PC-9 (cell line): Measurements from ENCODE around the gene STAP2. TPM values are rescaled to one million over a fixed set of nuclear protein-coding genes. Genes with fewer than 3 reads are reported as not detected.
A peak's percentile ranks its signal among the peaks of the same experiment; 100 is the strongest.

Experiments
- BruUV-seq: library from RNA; stranded (reverse); fragments of 400-500 nt; replicated peaks from 2 replicates; lab custom pipeline; 2021; lab: Mats Ljungman, UMichigan
- CTCF ChIA-PET: fragments of 300-600 bp; sonication (Branson Sonifier 250); formaldehyde crosslinking; loops from one replicate; lab custom pipeline; 2022; ENCODE audit warnings: antibody characterized with exemption; lab: Charles Lee
- POLR2A ChIA-PET: fragments of 300-600 bp; sonication (Branson Sonifier 250); formaldehyde crosslinking; loops from one replicate; lab custom pipeline; 2022; ENCODE audit warnings: antibody characterized with exemption; ENCODE audit not compliant: unreplicated experiment; lab: Charles Lee
- DNase-seq, 2 experiments: peaks; one replicate each; pipeline versions ENCODE4 v3.0.0 to v3.0.0-alpha.2; 2015 to 2022; ENCODE audit warnings: mixed read lengths in 1 of 2
- H2AFZ ChIP-seq: fragments of 200-600 bp; sonication (generic); 2 replicates; pipeline ENCODE4 v1.8.1; 2017; ENCODE audit warnings: antibody characterized with exemption
- H3F3A ChIP-seq: fragments of 200-600 bp; sonication (generic); 2 replicates; pipeline ENCODE4 v1.8.1; 2017; ENCODE audit warnings: antibody characterized with exemption, mild to moderate bottlenecking, low read depth; ENCODE audit not compliant: insufficient read depth
- H3K27ac ChIP-seq: fragments of 200-600 bp; sonication (generic); 2 replicates; pipeline ENCODE4 v1.6.1; 2016; ENCODE audit warnings: mixed run types
- H3K27me3 ChIP-seq: fragments of 200-600 bp; sonication (generic); 2 replicates; pipeline ENCODE4 v1.6.1; 2016; ENCODE audit warnings: low read depth, mixed run types; ENCODE audit not compliant: insufficient read depth
- H3K36me3 ChIP-seq: fragments of 200-600 bp; sonication (generic); 2 replicates; pipeline ENCODE4 v1.6.1; 2016; ENCODE audit warnings: low read depth, mixed run types
- H3K4me1 ChIP-seq: fragments of 200-600 bp; sonication (generic); replicated peaks from 2 replicates; pipeline ENCODE4 v1.6.1; 2016; ENCODE audit warnings: mixed run types; ENCODE audit not compliant: insufficient read depth
- H3K4me2 ChIP-seq: fragments of 200-600 bp; sonication (generic); 2 replicates; pipeline ENCODE4 v1.6.1; 2017; ENCODE audit warnings: mixed run types
- H3K4me3 ChIP-seq: fragments of 200-600 bp; sonication (generic); 2 replicates; pipeline ENCODE4 v1.6.1; 2016; ENCODE audit warnings: mixed run types
- H3K79me2 ChIP-seq: fragments of 200-600 bp; sonication (generic); 2 replicates; pipeline ENCODE4 v1.6.1; 2017; ENCODE audit warnings: low read depth, mixed run types
- H3K9me2 ChIP-seq: fragments of 200-600 bp; sonication (generic); 2 replicates; pipeline ENCODE4 v1.8.1; 2017; ENCODE audit warnings: mild to moderate bottlenecking; ENCODE audit not compliant: insufficient read depth
- H3K9me3 ChIP-seq: fragments of 200-600 bp; sonication (generic); 2 replicates; pipeline ENCODE4 v1.8.1; 2016; ENCODE audit warnings: low read depth; ENCODE audit not compliant: insufficient read depth
- H4K20me1 ChIP-seq: fragments of 200-600 bp; sonication (generic); 2 replicates; pipeline ENCODE4 v1.8.1; 2017; ENCODE audit not compliant: insufficient read depth
- CTCF ChIP-seq: fragments of 200-600 bp; sonication (generic); conservative IDR thresholded peaks from 2 replicates; pipeline ENCODE4 v1.6.1; 2017; ENCODE audit warnings: mixed run types, antibody characterized with exemption, mild to moderate bottlenecking, moderate library complexity
- EZH2 ChIP-seq: fragments of 200-600 bp; sonication (generic); IDR thresholded peaks from 2 replicates; pipeline ENCODE4 v1.8.0; 2017; ENCODE audit warnings: antibody characterized with exemption, low read depth
- intact Hi-C: fragments of 100-400 bp; cut with micrococcal nuclease; formaldehyde crosslinking; loops from one replicate; pipeline ENCODE4 v1.10.0; 2022; ENCODE audit not compliant: unreplicated experiment
- total RNA-seq: library from RNA; stranded (reverse); gene quantifications from 2 replicates; pipeline ENCODE4 v1.2.3, GENCODE V29; 2021

STAP2 gene
- total RNA-seq, 1 experiment from 2014 or later = 29.8 TPM

GRCh38 chr19:4385291-4386040 lies 46.8 kb upstream of the STAP2 start:
- TF ChIP-seq CTCF (no peak), EZH2 (no peak)
- intact Hi-C loops = no loop called here
- Histone ChIP-seq H3K4me2 (no peak overlapping the region), H3K27me3 (no peaks in the 10 kb centered on the region), H3K36me3 (no peaks in the 10 kb centered on the region), H3K9me2 (no peaks in the 10 kb centered on the region), H3K4me1 (peaks cover 16% of the 10 kb centered on the region), H3K27ac (no peak overlapping the region), H3F3A (peaks cover 15% of the 10 kb centered on the region; the same call in 1 of the 2 replicates), H4K20me1 (peaks cover 18% of the 10 kb centered on the region), H3K79me2 (0 out of 2 replicates have a peak, but pooled peaks cover 7% of the 10 kb centered on the region), H3K9me3 (no peaks in the 10 kb centered on the region), H3K4me3 (no peak overlapping the region), H2AFZ (no peak overlapping the region)
- ChIA-PET POLR2A (interaction anchor here (0.7 kb wide), 1 partner anchor 43 kb away, joined by 29 read pairs; no protein-coding TSS in a partner anchor), CTCF (no interaction called here)
- no TSS peak for BruUV-seq
- no peak for DNase-seq

- POLR2A ChIA-PET = no interaction called here
- Histone ChIP-seq H3K36me3 (no peaks in the 10 kb centered on the region), H3K9me2 (no peaks in the 10 kb centered on the region), H3K27ac (no peak overlapping the region), H3K27me3 (no peaks in the 10 kb centered on the region), H3K9me3 (no peaks in the 10 kb centered on the region), H4K20me1 (peaks cover 17% of the 10 kb centered on the region), H3K4me3 (no peak overlapping the region), H3F3A (peaks cover 45% of the 10 kb centered on the region), H2AFZ (no peak overlapping the region), H3K4me2 (no peak overlapping the region), H3K79me2 (peaks cover 18% of the 10 kb centered on the region), H3K4me1 (peaks cover 48% of the 10 kb centered on the region)
- DNase-seq = no peak
- CTCF ChIA-PET = no interaction called here
- intact Hi-C loops = no loop called here
- TF ChIP-seq CTCF (no peak), EZH2 (no peak)
- no TSS peak for BruUV-seq
Observed at GRCh38 chr19:4380254-4380727, 41.7 kb upstream of the STAP2 start.

DNA sequence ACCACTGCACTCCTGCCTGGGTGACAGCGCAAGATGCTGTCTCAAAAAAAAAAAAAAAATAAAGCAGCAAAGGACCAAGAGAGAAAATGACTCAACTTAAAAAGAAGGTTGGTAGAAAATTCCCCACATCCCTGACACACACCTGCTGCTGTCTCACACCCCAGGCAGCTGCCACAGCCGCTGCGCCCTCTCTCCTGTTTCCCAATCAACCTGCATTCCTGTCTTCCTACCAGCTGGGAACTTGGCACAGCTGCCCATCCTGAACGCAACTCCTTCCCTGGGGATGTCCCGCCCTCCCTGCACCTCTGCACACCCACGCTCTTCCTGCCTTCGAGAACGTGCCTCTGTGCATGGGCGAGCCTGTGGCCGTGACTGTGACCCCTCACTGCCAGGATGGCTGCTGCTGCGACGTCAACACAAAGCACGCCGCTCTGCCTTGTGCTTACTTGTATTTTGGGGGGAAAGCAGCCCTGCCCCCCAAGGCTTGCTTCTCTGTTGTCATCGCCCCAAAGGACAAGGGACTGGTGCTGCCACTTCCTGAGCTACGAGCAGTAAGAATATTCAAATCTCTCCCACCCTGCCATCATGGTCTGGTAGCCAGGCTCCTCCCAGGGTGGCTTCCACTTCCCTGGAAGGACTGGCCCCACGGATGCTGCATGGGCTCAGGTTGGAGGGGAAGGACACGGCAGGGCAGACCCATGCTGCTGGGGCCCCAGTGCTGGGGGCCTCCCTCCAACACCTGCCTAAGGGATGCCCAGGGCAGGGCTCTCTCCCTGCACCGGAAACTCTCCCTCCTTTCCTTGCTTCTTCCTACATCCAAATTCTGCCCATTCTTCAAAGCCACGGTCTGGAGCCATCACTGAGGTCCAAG lies 41.0 kb upstream of the STAP2 start:
- peaks cover 53% of the 10 kb centered on the region for H3K4me1 ChIP-seq
- no peaks in the 10 kb centered on the region for H3K27me3 ChIP-seq
- no peaks in the 10 kb centered on the region for H3K9me3 ChIP-seq
- H3K36me3 ChIP-seq = no peaks in the 10 kb centered on the region
- H3K79me2 ChIP-seq = peaks cover 18% of the 10 kb centered on the region
- ChIA-PET POLR2A (interaction anchor here (0.6 kb wide), 1 partner anchor 447 kb away, joined by 3 read pairs; no protein-coding TSS in a partner anchor), CTCF (no interaction called here)
- no TSS peak for BruUV-seq
- H4K20me1 ChIP-seq = peaks cover 17% of the 10 kb centered on the region
- peak overlapping the region; percentile 65 for H3K4me2 ChIP-seq
- intact Hi-C loops = loop anchor here (1.0 to 10.0 kb wide), 3 partner anchors 9 to 392 kb away; partner anchors contain the start of genes DPP9 and EEF2
- H2AFZ ChIP-seq = no peak overlapping the region
- H3F3A ChIP-seq = peaks cover 50% of the 10 kb centered on the region
- no peak overlapping the region for H3K27ac ChIP-seq
- H3K9me2 ChIP-seq = no peaks in the 10 kb centered on the region
- H3K4me3 ChIP-seq = no peak overlapping the region
- peak; percentile 77 to 88 for DNase-seq
- TF ChIP-seq EZH2 = no peak
- no peak for TF ChIP-seq CTCF
